Activated T-cell treated with anti-CD3 and anti-CD28 coated beads for 4 hours (primary cell): Measurements from ENCODE around the gene SPTB.
"Not testable (repeated sequence)": the region's sequence is repeated elsewhere in the genome, so short reads cannot be mapped to it uniquely, and the experiment has no call there.

Experiments used
- DNase-seq: peaks from one replicate; pipeline ENCODE4 v3.0.0-alpha.2; 2020

Gene SPTB

DNA sequence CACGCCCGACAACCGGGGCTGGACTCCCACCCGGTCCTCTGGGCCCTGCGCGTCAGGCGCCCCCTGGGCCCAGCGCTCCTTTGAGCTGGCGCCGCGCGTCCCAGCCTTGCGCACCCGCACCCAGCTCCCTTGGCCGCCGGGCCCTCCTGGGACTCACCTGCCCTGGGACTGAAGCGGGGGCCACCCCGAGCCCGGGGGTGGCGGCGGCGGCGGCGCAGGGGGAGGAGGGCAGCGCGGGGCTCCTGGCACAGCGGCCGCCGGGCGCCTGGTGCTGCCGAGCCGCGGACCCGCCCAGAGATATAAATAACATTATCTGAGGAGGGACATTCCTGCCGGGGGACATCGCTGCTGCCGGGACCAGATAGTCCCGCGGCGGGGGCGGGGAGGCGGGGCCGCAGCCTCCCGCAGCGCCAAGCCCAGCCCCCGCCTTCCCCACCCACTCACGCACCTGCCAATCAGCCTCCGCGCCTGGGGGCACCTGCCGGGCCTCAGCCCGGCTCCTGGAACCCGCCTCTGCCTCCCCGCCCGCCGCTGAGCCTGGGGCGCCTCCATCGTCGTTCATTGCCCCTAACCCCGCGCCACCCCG lies at the start of gene SPTB:
Gene SPTB, minus strand, starts transcription at position 273 of the 586 bp plus-strand sequence. CDS start 56,813 bp downstream, outside the sequence.
- DNase-seq = peak; percentile 72

DNA sequence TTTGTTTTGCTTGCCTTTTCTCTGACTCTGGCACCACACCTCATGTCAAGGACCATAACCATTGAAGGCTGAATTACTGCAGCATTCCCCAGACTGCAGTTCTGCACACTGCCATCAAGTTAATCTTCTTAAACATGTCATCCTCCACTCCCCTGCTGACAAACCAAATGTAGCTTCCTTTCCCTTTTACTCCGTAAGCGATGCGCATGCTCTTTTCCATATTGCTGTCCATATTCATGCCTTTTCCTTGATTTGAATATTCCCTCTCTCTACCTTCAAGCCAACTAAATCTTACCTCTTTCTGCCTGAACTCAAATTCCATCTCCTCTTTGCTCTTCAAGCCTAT lies 49.3 kb upstream of the SPTB start:
- DNase-seq = no peak

- DNase-seq = no peak
Measured at GRCh38 chr14:64928239-64929013, 48.7 kb upstream of the SPTB start.

- no peak for DNase-seq
Measured at GRCh38 chr14:64927031-64927430, 47.3 kb upstream of the SPTB start.

- no peak for DNase-seq
Measured at GRCh38 chr14:64926398-64926995, 46.8 kb upstream of the SPTB start.

- no peak for DNase-seq
Measured at GRCh38 chr14:64923015-64923414, 43.3 kb upstream of the SPTB start.

- no peak for DNase-seq
Measured at GRCh38 chr14:64920465-64920864, 40.8 kb upstream of the SPTB start.

DNA sequence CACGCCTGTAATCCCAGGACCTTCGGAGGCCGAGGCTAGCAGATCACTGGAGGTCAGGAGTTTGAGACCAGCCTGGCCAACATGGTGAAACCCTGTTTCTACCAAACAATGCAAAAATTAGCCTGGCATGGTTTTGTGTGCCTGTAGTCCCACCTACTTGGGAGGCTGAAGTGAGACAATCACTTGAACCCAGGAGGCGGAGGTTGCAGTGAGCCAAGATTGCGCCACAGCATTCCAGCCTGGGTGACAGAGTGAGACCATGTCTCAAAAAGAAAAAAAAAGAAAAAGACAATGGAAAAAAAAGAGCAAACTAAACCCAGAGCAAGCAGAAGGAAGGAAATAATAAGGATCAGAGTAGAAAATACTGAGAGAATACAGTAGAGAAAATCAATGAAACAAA lies 39.9 kb upstream of the SPTB start:
- no peak for DNase-seq

- no peak for DNase-seq
Measured at GRCh38 chr14:64919215-64919614, 39.5 kb upstream of the SPTB start.

GRCh38 chr14:64918216-64918615 lies 38.5 kb upstream of the SPTB start:
- no peak for DNase-seq

DNA sequence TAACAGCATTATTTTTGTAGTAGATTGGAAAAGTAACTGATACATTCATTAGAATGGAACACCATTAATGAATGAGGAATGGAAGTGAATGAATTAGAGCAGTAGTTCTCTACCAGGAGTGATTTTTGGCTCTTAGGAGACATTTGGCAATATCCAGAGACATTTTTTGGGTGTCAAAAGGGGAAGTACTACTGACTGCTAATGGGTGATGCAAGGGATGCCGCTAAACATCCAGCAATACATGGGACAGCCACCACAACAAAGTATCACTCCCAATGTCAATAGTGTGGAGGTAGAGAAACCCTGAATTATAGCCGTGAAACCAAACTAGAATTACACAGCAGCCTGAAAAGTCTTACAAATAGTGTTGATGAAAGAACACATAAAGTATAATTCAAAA lies 36.1 kb upstream of the SPTB start:
- DNase-seq = no peak

GRCh38 chr14:64915029-64915424 lies 35.3 kb upstream of the SPTB start:
- DNase-seq = no peak

- peak; percentile 98 for DNase-seq
Measured at GRCh38 chr14:64914237-64915028, 34.7 kb upstream of the SPTB start, which contains the start of gene CHURC1. CHURC1 (plus strand) TSS chr14:64914455; CDS start chr14:64914496, 41 bp downstream.

GRCh38 chr14:64913477-64913876 lies 33.8 kb upstream of the SPTB start:
- not testable (repeated sequence) for DNase-seq

DNA sequence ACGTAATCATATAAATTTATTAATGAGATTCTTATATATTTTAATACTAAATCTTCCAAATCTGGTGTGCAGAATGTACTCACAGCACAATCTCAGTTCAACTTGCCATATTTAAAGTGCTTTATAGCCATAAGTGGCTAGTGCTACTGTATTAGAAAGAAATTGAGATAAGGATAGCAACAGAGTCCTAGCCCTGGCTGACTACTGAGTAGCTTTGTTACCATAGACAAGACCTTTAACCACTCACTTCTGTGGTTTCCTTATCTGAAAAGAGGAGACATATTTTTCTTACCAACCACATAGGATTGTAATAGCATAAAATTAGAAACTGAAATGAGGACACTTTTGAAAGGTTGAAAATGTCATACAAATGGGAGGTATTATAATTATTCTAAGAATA lies 32.6 kb upstream of the SPTB start:
- no peak for DNase-seq

- DNase-seq = no peak
Measured at GRCh38 chr14:64910847-64911495, 31.3 kb upstream of the SPTB start.

- no peak for DNase-seq
Measured at GRCh38 chr14:64906022-64906421, 26.3 kb upstream of the SPTB start.

DNA sequence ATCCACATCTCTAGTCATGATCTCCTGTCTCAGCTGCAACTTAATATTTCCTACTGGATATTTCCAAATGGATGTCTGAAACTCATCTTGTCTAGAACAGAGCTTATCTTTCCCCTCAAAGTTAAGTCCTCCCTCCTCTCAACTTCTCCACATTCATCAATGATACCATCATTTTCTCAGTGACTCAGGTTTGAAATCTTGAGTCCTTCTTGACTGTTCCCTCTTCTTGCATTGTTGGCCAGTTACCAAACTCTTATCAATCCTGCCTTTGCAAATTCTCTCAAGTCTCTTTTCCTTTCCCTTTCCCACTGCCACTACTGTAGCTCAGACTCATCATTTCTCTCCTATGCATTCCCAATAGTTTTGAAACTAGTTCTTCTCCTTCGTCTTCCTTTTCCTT lies 20.3 kb upstream of the SPTB start:
- DNase-seq = no peak

DNA sequence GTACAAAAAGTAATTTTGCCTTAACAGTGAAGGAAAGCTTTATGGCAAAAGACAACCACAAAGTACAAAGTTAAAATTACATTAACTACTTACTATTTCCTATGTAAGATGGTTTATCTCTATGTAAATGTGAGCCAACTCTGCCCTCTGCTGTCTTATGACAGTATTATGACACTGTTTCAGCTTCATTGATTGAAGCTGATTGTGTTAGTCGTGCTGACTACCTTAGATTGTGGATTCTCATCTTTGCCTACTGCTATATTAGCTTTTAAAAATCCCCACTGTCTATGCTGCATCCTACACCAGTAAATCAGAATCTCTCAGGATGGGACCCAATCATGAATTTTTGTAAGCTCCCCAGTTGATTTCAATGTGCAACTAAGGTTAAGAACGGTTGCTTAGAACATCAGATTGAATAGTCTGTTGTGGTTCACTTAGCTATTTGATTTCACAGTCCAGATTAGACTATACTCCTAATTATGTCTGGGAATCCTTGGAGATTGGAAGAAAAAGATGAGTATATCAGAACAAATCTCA lies 12.2 kb upstream of the SPTB start:
- peak; percentile 35 for DNase-seq

- DNase-seq = no peak
Measured at GRCh38 chr14:64891173-64891838, 11.6 kb upstream of the SPTB start.

DNA sequence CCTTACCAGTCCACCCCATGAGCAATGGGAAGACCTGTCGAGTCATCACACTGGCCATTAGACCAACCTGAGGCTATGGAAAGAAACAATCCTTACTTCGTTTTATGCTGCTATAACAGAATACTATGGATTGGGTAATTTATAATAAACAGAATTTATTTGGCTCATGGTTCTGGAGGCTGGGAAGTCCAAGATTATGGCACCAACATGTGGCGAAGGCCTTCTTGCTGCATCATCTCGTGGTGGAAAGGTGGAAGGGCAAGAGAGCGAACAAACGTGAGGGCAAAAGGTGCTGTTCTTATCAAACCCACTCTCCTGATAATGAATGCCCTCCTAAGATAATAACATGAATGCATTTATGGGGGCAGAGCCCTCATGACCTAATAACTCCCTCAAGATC lies 9.6 kb upstream of the SPTB start:
- DNase-seq = no peak

DNA sequence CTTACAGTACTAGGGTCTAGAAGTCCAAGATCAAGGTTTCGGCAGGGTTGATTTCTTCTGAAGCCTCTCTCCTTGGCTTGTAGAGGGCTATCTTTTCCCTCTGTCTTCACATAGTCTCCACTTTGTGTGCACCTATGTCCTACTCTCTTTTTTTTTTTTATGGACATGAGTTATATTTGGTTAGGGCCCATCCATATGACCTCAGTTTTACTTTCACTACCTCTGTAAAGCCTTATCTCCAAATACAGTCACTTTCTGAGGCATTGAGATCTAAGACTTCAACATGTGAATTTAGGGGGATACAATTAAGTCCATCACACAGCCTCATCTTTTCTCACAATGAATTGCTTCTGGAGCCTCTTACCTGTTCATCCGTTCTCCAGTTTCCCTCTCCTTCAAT lies 5.9 kb upstream of the SPTB start:
- no peak for DNase-seq
